B cell (primary cell): ENCODE data around the gene AOC1. TPM values are rescaled to one million over a fixed set of nuclear protein-coding genes. Genes with fewer than 3 reads are reported as not detected.

Experiments used
- ATAC-seq: fragments of 200-7000 bp; cut with Tn5 transposase; one replicate; pipeline ENCODE4 v1.10.0; 2021; ENCODE audit warnings: low read depth, mild to moderate bottlenecking, moderate number of reproducible peaks, moderate library complexity
- CTCF ChIA-PET: fragments of 350-600 bp; sonication (Branson Sonifier 250); formaldehyde crosslinking; loops from one replicate; lab custom pipeline; 2021; ENCODE audit warnings: antibody characterized with exemption, inconsistent platforms; lab: Charles Lee
- POLR2A ChIA-PET: fragments of 350-600 bp; sonication (Branson Sonifier 250); formaldehyde crosslinking; loops from one replicate; lab custom pipeline; 2021; ENCODE audit warnings: antibody characterized with exemption; lab: Charles Lee
- DNase-seq: peaks from one replicate; pipeline ENCODE4 v3.0.0; 2013
- H2AFZ ChIP-seq: 2 replicates; pipeline ENCODE4 v1.6.1; 2012; ENCODE audit warnings: mild to moderate bottlenecking, low read depth, low read length; ENCODE audit not compliant: insufficient read depth, poor library complexity, severe bottlenecking
- H3K27ac ChIP-seq, 2 donors: 1 replicate in 1 of 2; 2 replicates in 1 of 2; pipeline ENCODE4 v1.5.1; 2012 to 2013; ENCODE audit warnings: low read length in 2 of 2, mild to moderate bottlenecking in 2 of 2, moderate library complexity in 1 of 2
- H3K27me3 ChIP-seq, 4 experiments: fragments of 200-600 bp in 1 of 4; sonication (generic) in 1 of 4; replicated peaks in 1 of 4; 1 replicate in 2 of 4; 2 replicates in 2 of 4; pipeline versions ENCODE4 v1.6.1 to v1.7.0; 2013 to 2016; ENCODE audit warnings: low read length in 3 of 4, mild to moderate bottlenecking in 2 of 4, mixed read lengths in 1 of 4, moderate library complexity in 1 of 4; ENCODE audit not compliant: insufficient read depth in 4 of 4, control insufficient read depth in 3 of 4; ENCODE audit errors: control extremely low read depth in 1 of 4
- H3K36me3 ChIP-seq, 2 experiments: replicated peaks in 1 of 2; 1 replicate in 1 of 2; 2 replicates in 1 of 2; pipeline versions ENCODE4 v1.6.1 to v1.7.1; 2013; ENCODE audit warnings: low read length in 1 of 2; ENCODE audit not compliant: insufficient read depth in 2 of 2, control insufficient read depth in 1 of 2; ENCODE audit errors: control extremely low read depth in 1 of 2, extremely low read depth in 1 of 2
- H3K4me1 ChIP-seq, 2 donors: fragments of 200-600 bp in 1 of 2; sonication (generic) in 1 of 2; 1 replicate in 1 of 2; 2 replicates in 1 of 2; pipeline versions ENCODE4 v1.5.1 to v1.6.1; 2013 to 2017; ENCODE audit warnings: low read length in 2 of 2; ENCODE audit not compliant: control insufficient read depth in 2 of 2, insufficient read depth in 2 of 2
- H3K4me2 ChIP-seq: replicated peaks from 2 replicates; pipeline ENCODE3; 2012; ENCODE audit warnings: mild to moderate bottlenecking, low read depth, low read length; ENCODE audit not compliant: poor library complexity, severe bottlenecking
- H3K4me3 ChIP-seq, 5 experiments: fragments of 200-600 bp in 1 of 5; sonication (generic) in 1 of 5; 1 replicate in 3 of 5; 2 replicates in 2 of 5; pipeline versions ENCODE4 v1.5.1 to v1.7.0; 2011 to 2016; ENCODE audit warnings: low read length in 4 of 5, mild to moderate bottlenecking in 4 of 5, low read depth in 2 of 5, control low read depth in 1 of 5, moderate library complexity in 1 of 5; ENCODE audit not compliant: insufficient read depth in 1 of 5; ENCODE audit errors: control extremely low read depth in 1 of 5, extremely low read depth in 1 of 5
- H3K79me2 ChIP-seq: fragments of 200-600 bp; sonication (generic); one replicate; pipeline ENCODE4 v1.6.0; 2016; ENCODE audit warnings: low read length; ENCODE audit not compliant: control insufficient read depth, insufficient read depth
- H3K9ac ChIP-seq: fragments of 200-600 bp; sonication (generic); 2 replicates; pipeline ENCODE4 v1.6.1; 2017; ENCODE audit warnings: mild to moderate bottlenecking, low read length, moderate library complexity
- H3K9me3 ChIP-seq, 3 donors: one replicate each; pipeline versions ENCODE4 v1.6.1 to v1.7.1; 2013; ENCODE audit warnings: low read length in 2 of 3; ENCODE audit not compliant: control insufficient read depth in 2 of 3, insufficient read depth in 1 of 3; ENCODE audit errors: control extremely low read depth in 1 of 3
- H4K20me1 ChIP-seq: 2 replicates; pipeline ENCODE4 v1.6.0; 2012; ENCODE audit warnings: mild to moderate bottlenecking, low read length; ENCODE audit not compliant: insufficient read depth, control insufficient read depth, poor library complexity, severe bottlenecking
- H3K27ac Mint-ChIP-seq: one replicate; pipeline ENCODE4 v1.8.0; 2021; ENCODE audit warnings: mixed read lengths
- H3K27me3 Mint-ChIP-seq: one replicate; pipeline ENCODE4 v1.8.0; 2021; ENCODE audit warnings: mixed read lengths
- H3K4me1 Mint-ChIP-seq: one replicate; pipeline ENCODE4 v1.8.0; 2021; ENCODE audit warnings: mixed read lengths
- H3K4me3 Mint-ChIP-seq: one replicate; pipeline ENCODE4 v1.8.0; 2021; ENCODE audit warnings: mixed read lengths
- H3K9me3 Mint-ChIP-seq: one replicate; pipeline ENCODE4 v1.8.0; 2022; ENCODE audit warnings: mixed read lengths; ENCODE audit not compliant: insufficient read depth
- EZH2 ChIP-seq: IDR thresholded peaks from 2 replicates; pipeline ENCODE4 v1.6.1; 2012; ENCODE audit warnings: borderline replicate concordance, low read depth, mild to moderate bottlenecking, moderate library complexity, low read length; ENCODE audit not compliant: insufficient read depth, poor library complexity, severe bottlenecking
- WGBS: methylation state at CpG from one replicate; pipeline ENCODE4 v1.1.5; 2013; ENCODE audit warnings: missing lambda C conversion rate; ENCODE audit not compliant: insufficient coverage; 5-methylcytosine and 5-hydroxymethylcytosine counted together
- intact Hi-C: fragments of 100-400 bp; cut with micrococcal nuclease; formaldehyde crosslinking; loops from one replicate; pipeline ENCODE4 v1.10.0; 2022
- polyA plus RNA-seq: library from polyadenylated mRNA; depleted of rRNA; stranded (reverse); fragments of >200 nt; gene quantifications from 2 replicates; pipeline ENCODE4 v1.2.3, GENCODE V29; 2012
- total RNA-seq, 2 donors: library from RNA; stranded (reverse); fragments of 120-200 nt in 1 of 2; gene quantifications; 1 replicate in 1 of 2; 2 replicates in 1 of 2; pipeline versions ENCODE4 v1.2.3 to v1.2.4, GENCODE V29; 2013 to 2022
- TF ChIP-seq, protein P1 (sequence below): fragments of 200-600 bp; IDR thresholded peaks from one replicate; pipeline ENCODE4 v1.8.0; 2022; ENCODE audit warnings: antibody characterized with exemption, mild to moderate bottlenecking

AOC1 gene
- total and polyA plus RNA-seq, 2 donors (not counting 1 experiment from before 2014, with no cell fraction given): 0.07 TPM; not detected in 1

DNA sequence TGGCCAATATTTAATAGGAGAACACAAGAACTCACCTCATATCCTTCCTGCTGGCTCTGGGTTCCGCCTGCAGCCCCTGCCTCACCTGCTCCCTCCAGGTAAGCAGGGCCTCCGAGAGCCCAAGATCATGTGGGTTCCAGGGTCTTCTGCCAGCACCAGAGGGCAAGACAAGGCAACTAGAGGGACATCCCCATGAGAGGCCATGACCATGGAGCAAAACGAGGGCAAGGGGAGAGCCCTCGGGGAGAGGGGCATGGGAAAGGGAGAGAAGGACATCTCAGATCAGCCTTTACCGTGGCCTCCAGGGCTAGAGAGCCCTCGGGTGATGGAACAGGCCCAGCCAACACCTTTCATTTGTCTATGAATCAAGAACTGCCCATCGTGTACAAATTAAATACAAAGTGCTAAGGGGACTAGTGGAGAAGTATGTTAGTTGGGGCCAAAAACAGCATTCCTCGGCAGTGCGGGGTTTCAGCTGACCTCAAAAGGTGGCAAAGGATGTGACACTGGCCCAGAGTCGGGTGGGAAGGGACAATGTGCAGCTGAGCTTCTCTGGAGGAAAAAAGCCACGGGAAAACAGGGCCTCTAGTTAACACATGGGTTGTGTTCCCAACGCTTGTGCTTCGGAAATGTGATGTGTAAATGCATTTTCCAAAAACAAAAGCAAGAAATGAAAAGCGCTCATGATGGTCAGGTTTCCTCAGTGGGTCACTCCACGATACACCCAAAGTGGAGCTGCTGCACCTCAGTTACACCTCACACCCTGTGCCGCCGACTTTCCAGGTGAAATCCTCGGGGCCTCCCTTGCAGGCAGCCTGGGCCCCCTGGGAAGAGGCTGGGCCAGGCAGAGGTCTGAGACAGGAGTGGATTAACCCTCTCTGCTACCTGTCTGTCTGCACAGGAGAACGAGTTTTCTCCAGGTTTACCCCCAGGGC, 2.0 kb downstream of the AOC1 start:
- Mint-ChIP-seq H3K27ac (no peak overlapping the region), H3K27me3 (peaks cover 33% of the 10 kb centered on the region), H3K9me3 (no peaks in the 10 kb centered on the region), H3K4me3 (no peak overlapping the region), H3K4me1 (no peaks in the 10 kb centered on the region)
- Histone ChIP-seq H2AFZ (no peak overlapping the region), H3K27ac (no peak overlapping the region), H3K4me2 (no peak overlapping the region), H3K79me2 (no peaks in the 10 kb centered on the region), H4K20me1 (no peaks in the 10 kb centered on the region), H3K9ac (no peak overlapping the region), H3K27me3 (peaks cover 0 to 9% (median 1%) of the 10 kb centered on the region in 4 experiments), H3K9me3 (no peaks in the 10 kb centered on the region), H3K36me3 (no peaks in the 10 kb centered on the region), H3K4me1 (no peaks in the 10 kb centered on the region), H3K4me3 (no peak overlapping the region)
- no peak for TF ChIP-seq EZH2
- TF ChIP-seq, protein P1, sequence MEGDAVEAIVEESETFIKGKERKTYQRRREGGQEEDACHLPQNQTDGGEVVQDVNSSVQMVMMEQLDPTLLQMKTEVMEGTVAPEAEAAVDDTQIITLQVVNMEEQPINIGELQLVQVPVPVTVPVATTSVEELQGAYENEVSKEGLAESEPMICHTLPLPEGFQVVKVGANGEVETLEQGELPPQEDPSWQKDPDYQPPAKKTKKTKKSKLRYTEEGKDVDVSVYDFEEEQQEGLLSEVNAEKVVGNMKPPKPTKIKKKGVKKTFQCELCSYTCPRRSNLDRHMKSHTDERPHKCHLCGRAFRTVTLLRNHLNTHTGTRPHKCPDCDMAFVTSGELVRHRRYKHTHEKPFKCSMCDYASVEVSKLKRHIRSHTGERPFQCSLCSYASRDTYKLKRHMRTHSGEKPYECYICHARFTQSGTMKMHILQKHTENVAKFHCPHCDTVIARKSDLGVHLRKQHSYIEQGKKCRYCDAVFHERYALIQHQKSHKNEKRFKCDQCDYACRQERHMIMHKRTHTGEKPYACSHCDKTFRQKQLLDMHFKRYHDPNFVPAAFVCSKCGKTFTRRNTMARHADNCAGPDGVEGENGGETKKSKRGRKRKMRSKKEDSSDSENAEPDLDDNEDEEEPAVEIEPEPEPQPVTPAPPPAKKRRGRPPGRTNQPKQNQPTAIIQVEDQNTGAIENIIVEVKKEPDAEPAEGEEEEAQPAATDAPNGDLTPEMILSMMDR: no peak
- no peak for ATAC-seq
- ChIA-PET CTCF (no interaction called here), POLR2A (no interaction called here)
- no peak for DNase-seq
- intact Hi-C loops: no loop called here
- 89% methylated on average over 16 of the region's 19 CpGs for WGBS

- POLR2A ChIA-PET: no interaction called here
Observed at GRCh38 chr7:150855046-150855445, 2.7 kb downstream of the AOC1 start.

More at GRCh38 chr7:150855046-150855445, 2.7 kb downstream of the AOC1 start:
- no peaks in the 10 kb centered on the region for H3K9me3 Mint-ChIP-seq
- H3K4me2 ChIP-seq: no peak overlapping the region
- H3K27ac ChIP-seq: no peak overlapping the region
- H3K27ac Mint-ChIP-seq: no peak overlapping the region
- whole genome bisulfite sequencing: 92% methylated on average over 3 of the region's 6 CpGs
- DNase-seq (no peak), ATAC-seq (no peak)
- peaks cover 26% of the 10 kb centered on the region for H3K27me3 Mint-ChIP-seq
- no peak for TF ChIP-seq EZH2
- TF ChIP-seq, protein P1: no peak
- no peaks in the 10 kb centered on the region for H3K4me1 ChIP-seq
- H2AFZ ChIP-seq: no peak overlapping the region
- no peaks in the 10 kb centered on the region for H3K79me2 ChIP-seq
- no peak overlapping the region for H3K4me3 ChIP-seq
- no peak overlapping the region for H3K9ac ChIP-seq
- no peaks in the 10 kb centered on the region for H3K9me3 ChIP-seq
- CTCF ChIA-PET: no interaction called here
- intact Hi-C loops: no loop called here
- H3K27me3 ChIP-seq: peaks cover 0 to 9% (median 1%) of the 10 kb centered on the region in 4 experiments
- no peaks in the 10 kb centered on the region for H3K4me1 Mint-ChIP-seq
- H3K4me3 Mint-ChIP-seq: no peak overlapping the region
- H3K36me3 ChIP-seq: no peaks in the 10 kb centered on the region
- no peaks in the 10 kb centered on the region for H4K20me1 ChIP-seq
